B cell (primary cell): ENCODE measurements around the gene FARP1.

ENCODE experiments used
- EZH2 ChIP-seq: IDR thresholded peaks from 2 replicates; pipeline ENCODE4 v1.6.1; 2012; ENCODE audit warnings: borderline replicate concordance, low read depth, mild to moderate bottlenecking, moderate library complexity, low read length; ENCODE audit not compliant: insufficient read depth, poor library complexity, severe bottlenecking
- TF ChIP-seq, protein P1 (sequence below): fragments of 200-600 bp; IDR thresholded peaks from one replicate; pipeline ENCODE4 v1.8.0; 2022; ENCODE audit warnings: antibody characterized with exemption, mild to moderate bottlenecking

DNA sequence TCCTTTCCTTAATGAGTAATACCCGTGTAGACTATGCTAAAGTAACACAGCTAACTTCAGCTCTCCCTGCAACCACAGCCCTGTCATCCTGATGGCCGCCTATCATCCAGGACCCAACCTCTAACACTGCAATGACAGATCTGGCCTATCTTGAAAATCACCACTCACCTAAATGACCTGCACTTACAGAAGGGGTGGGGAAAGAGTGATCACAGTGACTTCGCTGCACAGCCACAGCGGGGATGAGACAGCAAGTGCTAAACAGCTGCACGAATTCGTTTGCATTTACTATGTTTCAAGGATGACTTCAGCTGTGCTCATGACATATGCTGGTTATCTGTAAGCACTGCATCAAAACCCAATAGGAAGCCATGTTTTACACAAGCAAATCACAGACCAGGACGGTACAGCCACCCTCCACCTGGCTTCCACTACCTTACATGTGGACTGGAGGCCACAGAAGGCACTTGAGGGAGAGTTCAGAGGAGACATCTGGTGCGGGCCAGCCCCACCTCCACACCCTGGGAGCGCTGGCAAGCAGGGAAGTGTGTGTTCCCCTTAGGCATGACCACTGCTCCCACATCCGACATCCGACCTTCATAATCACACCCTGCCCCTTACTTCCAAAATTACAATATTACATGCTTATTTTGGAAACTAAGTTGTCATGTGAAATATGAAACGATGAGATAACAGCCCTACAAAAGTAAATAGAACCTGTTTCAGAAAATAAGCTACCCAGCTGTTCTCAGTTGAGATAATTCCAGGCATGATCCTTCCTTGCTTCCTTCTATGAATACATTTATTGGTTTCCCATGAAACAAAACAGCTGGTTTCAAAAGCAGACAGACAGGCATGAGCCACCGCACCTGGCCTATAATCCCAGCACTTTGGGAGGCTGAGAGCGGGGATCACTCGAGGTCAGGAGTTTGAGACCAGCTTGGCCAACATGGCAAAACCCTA is 338.3 kb downstream of the FARP1 start:
- TF ChIP-seq, protein P1, sequence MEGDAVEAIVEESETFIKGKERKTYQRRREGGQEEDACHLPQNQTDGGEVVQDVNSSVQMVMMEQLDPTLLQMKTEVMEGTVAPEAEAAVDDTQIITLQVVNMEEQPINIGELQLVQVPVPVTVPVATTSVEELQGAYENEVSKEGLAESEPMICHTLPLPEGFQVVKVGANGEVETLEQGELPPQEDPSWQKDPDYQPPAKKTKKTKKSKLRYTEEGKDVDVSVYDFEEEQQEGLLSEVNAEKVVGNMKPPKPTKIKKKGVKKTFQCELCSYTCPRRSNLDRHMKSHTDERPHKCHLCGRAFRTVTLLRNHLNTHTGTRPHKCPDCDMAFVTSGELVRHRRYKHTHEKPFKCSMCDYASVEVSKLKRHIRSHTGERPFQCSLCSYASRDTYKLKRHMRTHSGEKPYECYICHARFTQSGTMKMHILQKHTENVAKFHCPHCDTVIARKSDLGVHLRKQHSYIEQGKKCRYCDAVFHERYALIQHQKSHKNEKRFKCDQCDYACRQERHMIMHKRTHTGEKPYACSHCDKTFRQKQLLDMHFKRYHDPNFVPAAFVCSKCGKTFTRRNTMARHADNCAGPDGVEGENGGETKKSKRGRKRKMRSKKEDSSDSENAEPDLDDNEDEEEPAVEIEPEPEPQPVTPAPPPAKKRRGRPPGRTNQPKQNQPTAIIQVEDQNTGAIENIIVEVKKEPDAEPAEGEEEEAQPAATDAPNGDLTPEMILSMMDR, result no peak
- no peak for TF ChIP-seq EZH2
